ENCODE results near the gene SFXN3. TPM values are rescaled to one million over a fixed set of nuclear protein-coding genes. Genes with fewer than 3 reads are reported as not detected.

SFXN3 gene
- total RNA-seq, 1 donor from 2014 or later: 15.3 TPM

- TF ChIP-seq CTCF (conservative IDR thresholded peaks at IDR 0.05): no peak
- Mint-ChIP-seq H3K27me3 (peaks cover 96% of the 10 kb centered on the region), H3K36me3 (no peaks in the 10 kb centered on the region), H3K4me1 (ENCODE audit: unreplicated experiment) (no peaks in the 10 kb centered on the region), H3K4me3 (no peak overlapping the region), H3K9me3 (no peaks in the 10 kb centered on the region), H3K27ac (no peak overlapping the region)
- no peak for DNase-seq (ENCODE audit: extremely low spot score, unreplicated experiment)
Measured at GRCh38 chr10:101087376-101087775, 56.3 kb downstream of the SFXN3 start.

- no peaks in the 10 kb centered on the region for H3K36me3 Mint-ChIP-seq
- no peaks in the 10 kb centered on the region for H3K4me1 Mint-ChIP-seq (ENCODE audit: unreplicated experiment)
- H3K27ac Mint-ChIP-seq: no peak overlapping the region
- no peaks in the 10 kb centered on the region for H3K9me3 Mint-ChIP-seq
- no peak overlapping the region for H3K4me3 Mint-ChIP-seq
- DNase-seq (ENCODE audit: extremely low spot score, unreplicated experiment): no peak
- peaks cover 96% of the 10 kb centered on the region for H3K27me3 Mint-ChIP-seq
- no peak for TF ChIP-seq CTCF (conservative IDR thresholded peaks at IDR 0.05)
Measured at GRCh38 chr10:101087965-101088364, 56.9 kb downstream of the SFXN3 start.

- TF ChIP-seq CTCF (conservative IDR thresholded peaks at IDR 0.05): no peak
- H3K4me1 Mint-ChIP-seq (ENCODE audit: unreplicated experiment): peaks cover 9% of the 10 kb centered on the region
- H3K27ac Mint-ChIP-seq: no peak overlapping the region
- no peaks in the 10 kb centered on the region for H3K36me3 Mint-ChIP-seq
- DNase-seq (ENCODE audit: extremely low spot score, unreplicated experiment): no peak
- H3K27me3 Mint-ChIP-seq: peaks cover 92% of the 10 kb centered on the region
- H3K9me3 Mint-ChIP-seq: no peaks in the 10 kb centered on the region
- no peak overlapping the region for H3K4me3 Mint-ChIP-seq
Measured at GRCh38 chr10:101089520-101090299, 58.7 kb downstream of the SFXN3 start.

GRCh38 chr10:101090597-101090996 lies 59.6 kb downstream of the SFXN3 start:
- no peak for DNase-seq (ENCODE audit: extremely low spot score, unreplicated experiment)
- no peak for TF ChIP-seq CTCF (conservative IDR thresholded peaks at IDR 0.05)
- Mint-ChIP-seq H3K36me3 (no peaks in the 10 kb centered on the region), H3K4me3 (no peak overlapping the region), H3K9me3 (no peaks in the 10 kb centered on the region), H3K4me1 (ENCODE audit: unreplicated experiment) (peaks cover 16% of the 10 kb centered on the region), H3K27ac (no peak overlapping the region), H3K27me3 (peaks cover 91% of the 10 kb centered on the region)

Other genes starting within 250 kb of the SFXN3 start
- 22.0 and 46.1 TPM in 2 replicates for gene SLF2, start 118.3 kb upstream of the SFXN3 start, total RNA-seq (ENCODE audit: low replicate concordance)
- gene SEMA4G, start 61.7 kb upstream of the SFXN3 start, total RNA-seq (ENCODE audit: low replicate concordance): 28.0 and 46.0 TPM in 2 replicates
- gene MRPL43, start 43.7 kb upstream of the SFXN3 start, total RNA-seq (ENCODE audit: low replicate concordance): 69.7 and 74.2 TPM in 2 replicates
- gene TWNK, start 43.7 kb upstream of the SFXN3 start, total RNA-seq (ENCODE audit: low replicate concordance): 11.3 and 19.2 TPM in 2 replicates
- gene LZTS2, start 31.4 kb upstream of the SFXN3 start, total RNA-seq (ENCODE audit: low replicate concordance): 50.2 and 86.6 TPM in 2 replicates
- gene PDZD7, start 105 bp upstream of the SFXN3 start, total RNA-seq (ENCODE audit: low replicate concordance): 1.4 and 2.0 TPM in 2 replicates
- gene KAZALD1, start 30.8 kb downstream of the SFXN3 start, total RNA-seq (ENCODE audit: low replicate concordance): 6.9 and 17.1 TPM in 2 replicates
- gene TLX1, start 100.1 kb downstream of the SFXN3 start, total RNA-seq (ENCODE audit: low replicate concordance): 0.10 and 0.17 TPM in 2 replicates
- gene LBX1, start 198.2 kb downstream of the SFXN3 start, total RNA-seq (ENCODE audit: low replicate concordance): 4.7 TPM in 1 of 2 replicates, not detected in the other

All from type B pancreatic cell (in vitro differentiated cells).